Measurements from ENCODE around the gene DLEC1.

- no peak for TF ChIP-seq EZH2 (IDR thresholded peaks at IDR 0.05; ENCODE audit: insufficient read depth, poor library complexity, severe bottlenecking)
- no peak for TF ChIP-seq EZH2phosphoT487 (IDR thresholded peaks at IDR 0.05; ENCODE audit: insufficient read depth, low read depth)
These were observed 11.2 kb upstream of the DLEC1 start for GRCh38 chr3:38027466-38028465.
